Upper lobe of right lung (tissue), 1 donor: ENCODE data around the gene GRIN3A. TPM values are rescaled to one million over a fixed set of nuclear protein-coding genes. Genes with fewer than 3 reads are reported as not detected.
A peak's percentile ranks its signal among the peaks of the same experiment; 100 is the strongest.

Experiments used
- ATAC-seq: fragments of 200-7000 bp; cut with Tn5 transposase; one replicate; pipeline ENCODE4 v1.9.1; 2020; ENCODE audit warnings: mild to moderate bottlenecking, moderate library complexity
- DNase-seq: peaks from one replicate; pipeline ENCODE4 v3.0.0-alpha.2; 2020
- H3K27ac ChIP-seq: fragments of 200-600 bp; one replicate; pipeline ENCODE4 v1.8.0; 2022
- H3K27me3 ChIP-seq: fragments of 200-600 bp; one replicate; pipeline ENCODE4 v1.8.0; 2022; ENCODE audit warnings: mild to moderate bottlenecking
- H3K36me3 ChIP-seq: fragments of 200-600 bp; one replicate; pipeline ENCODE4 v1.8.0; 2022
- H3K4me1 ChIP-seq: fragments of 200-600 bp; one replicate; pipeline ENCODE4 v1.8.0; 2022
- H3K4me3 ChIP-seq: fragments of 200-600 bp; one replicate; pipeline ENCODE4 v1.8.0; 2022; ENCODE audit warnings: mild to moderate bottlenecking
- H3K9me3 ChIP-seq: fragments of 200-600 bp; one replicate; pipeline ENCODE4 v1.8.0; 2022
- CTCF ChIP-seq: fragments of 200-600 bp; IDR thresholded peaks from one replicate; pipeline ENCODE4 v1.8.0; 2022; ENCODE audit warnings: antibody characterized with exemption
- intact Hi-C: fragments of 100-400 bp; cut with DNase I; formaldehyde crosslinking; loops from one replicate; pipeline ENCODE4 v1.11.0; 2022
- total RNA-seq: library from RNA; stranded (reverse); fragmentation: NEBNext Ultra II Directional; extraction: Animal tissue kit (Norgen Biotek cat#: 25700); gene quantifications from one replicate; pipeline ENCODE4 v1.2.1, GENCODE V29; 2021
- donor health status: DM: no; HTN: yes; CAD: no; lungs with severe emphysema.

Gene GRIN3A
- total RNA-seq, 1 donor from 2014 or later, result 0.06 TPM

GRCh38 chr9:101587332-101588043 is 151.0 kb downstream of the GRIN3A start:
- ATAC-seq, result no peak
- Histone ChIP-seq H3K4me1 (no peaks in the 10 kb centered on the region), H3K27ac (no peak overlapping the region), H3K9me3 (no peaks in the 10 kb centered on the region), H3K4me3 (no peak overlapping the region), H3K36me3 (no peaks in the 10 kb centered on the region), H3K27me3 (no peaks in the 10 kb centered on the region)
- intact Hi-C loops, result no loop called here
- no peak for TF ChIP-seq CTCF
- DNase-seq, result no peak

DNA sequence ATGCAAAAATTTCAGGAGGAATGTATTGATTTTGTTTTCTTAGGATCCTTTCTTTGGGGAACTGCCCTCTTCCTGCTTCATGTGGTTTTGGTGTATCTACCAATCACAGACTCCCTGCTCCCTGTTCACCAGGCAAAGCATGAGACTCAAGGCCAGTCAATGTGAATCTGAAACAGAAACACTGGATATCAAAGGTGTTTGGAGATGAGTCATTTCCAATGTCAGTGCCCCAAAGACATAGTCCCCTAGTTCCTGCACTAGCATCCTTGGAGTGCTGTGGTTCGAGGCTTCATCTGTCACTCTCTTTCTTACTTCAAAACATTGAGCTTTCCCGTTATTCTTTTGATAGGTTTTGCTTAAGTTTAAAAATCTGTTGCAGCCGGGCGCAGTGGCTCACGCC is 151.8 kb downstream of the GRIN3A start:
- no peaks in the 10 kb centered on the region for H3K4me1 ChIP-seq
- H3K27ac ChIP-seq, result no peak overlapping the region
- H3K27me3 ChIP-seq, result no peaks in the 10 kb centered on the region
- no peak for TF ChIP-seq CTCF
- no peak for DNase-seq
- no peaks in the 10 kb centered on the region for H3K36me3 ChIP-seq
- no peaks in the 10 kb centered on the region for H3K9me3 ChIP-seq
- intact Hi-C loops, result no loop called here
- no peak overlapping the region for H3K4me3 ChIP-seq
- ATAC-seq, result peak; percentile 71

DNA sequence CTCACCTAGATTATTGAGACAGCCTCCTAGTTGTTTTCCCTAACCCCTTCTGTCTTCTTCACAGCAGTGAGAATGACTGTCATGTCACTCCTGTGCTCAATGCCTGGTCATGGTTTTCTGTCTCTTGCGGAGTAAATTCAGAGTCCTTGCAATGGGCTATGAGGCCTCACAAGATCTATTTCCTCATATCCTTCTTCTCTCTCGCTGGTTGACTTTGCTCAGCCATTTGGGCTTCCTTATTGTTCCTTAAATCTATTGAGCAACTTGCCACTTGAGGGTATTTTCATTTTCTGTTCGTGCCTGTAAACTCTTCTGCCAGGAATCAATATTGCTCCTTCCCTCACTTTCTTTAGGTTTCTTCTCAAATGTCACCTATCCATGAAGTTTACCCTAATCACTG is 152.7 kb downstream of the GRIN3A start:
- peak; percentile 89 for ATAC-seq
- Histone ChIP-seq H3K27me3 (no peaks in the 10 kb centered on the region), H3K27ac (peak overlapping the region; percentile 11), H3K4me1 (no peaks in the 10 kb centered on the region), H3K36me3 (no peaks in the 10 kb centered on the region), H3K9me3 (no peaks in the 10 kb centered on the region), H3K4me3 (no peak overlapping the region)
- no peak for TF ChIP-seq CTCF
- intact Hi-C loops, result no loop called here
- no peak for DNase-seq

DNA sequence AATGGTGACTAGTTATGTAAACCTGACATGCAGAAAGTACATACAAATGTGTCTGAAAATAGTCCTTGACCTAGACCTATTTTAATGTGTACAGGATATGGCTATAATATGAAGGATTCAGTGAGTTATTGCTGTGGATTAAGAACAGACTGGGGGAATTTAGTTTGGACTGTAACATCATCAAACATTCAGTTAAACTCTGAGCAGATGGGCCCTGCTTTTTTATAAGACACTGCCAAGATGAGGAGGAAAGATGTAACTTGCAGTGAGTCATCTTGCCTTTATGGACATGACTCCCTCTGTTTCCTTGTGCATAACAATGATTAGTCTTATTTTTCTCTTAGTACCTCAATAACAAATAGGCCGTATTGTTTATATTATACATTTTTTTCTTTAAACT is 155.9 kb downstream of the GRIN3A start:
- DNase-seq (no peak), ATAC-seq (no peak)
- H3K4me1 ChIP-seq, result no peaks in the 10 kb centered on the region
- intact Hi-C loops, result no loop called here
- H3K4me3 ChIP-seq, result no peak overlapping the region
- H3K9me3 ChIP-seq, result no peaks in the 10 kb centered on the region
- TF ChIP-seq CTCF, result no peak
- H3K27ac ChIP-seq, result no peak overlapping the region
- H3K27me3 ChIP-seq, result no peaks in the 10 kb centered on the region
- no peaks in the 10 kb centered on the region for H3K36me3 ChIP-seq

GRCh38 chr9:101579711-101580545 is 158.5 kb downstream of the GRIN3A start:
- no peaks in the 10 kb centered on the region for H3K27me3 ChIP-seq
- ATAC-seq, result peak; percentile 85

More at GRCh38 chr9:101579711-101580545, 158.5 kb downstream of the GRIN3A start:
- H3K9me3 ChIP-seq, result no peaks in the 10 kb centered on the region
- no peaks in the 10 kb centered on the region for H3K36me3 ChIP-seq
- no peak for DNase-seq
- no peak overlapping the region for H3K27ac ChIP-seq
- H3K4me3 ChIP-seq, result no peak overlapping the region
- intact Hi-C loops, result no loop called here
- TF ChIP-seq CTCF, result no peak
- H3K4me1 ChIP-seq, result no peaks in the 10 kb centered on the region
